Peyer's patch (tissue), 4 donors: ENCODE data around the gene FLT3. TPM values are rescaled to one million over a fixed set of nuclear protein-coding genes. Genes with fewer than 3 reads are reported as not detected.
A peak's percentile ranks its signal among the peaks of the same experiment; 100 is the strongest.

Experiments used
- DNase-seq, 3 donors: peaks; one replicate each; pipeline ENCODE4 v3.0.0-alpha.2; 2017 to 2019
- H3K27ac ChIP-seq, 4 donors: fragments of 200-600 bp; sonication (generic); one replicate each; pipeline ENCODE4 v1.5.1; 2016 to 2019
- H3K27me3 ChIP-seq, 2 donors: fragments of 200-600 bp; sonication (generic); one replicate each; pipeline ENCODE4 v1.5.1; 2019
- H3K36me3 ChIP-seq, 3 donors: fragments of 200-600 bp; sonication (generic); one replicate each; pipeline ENCODE4 v1.5.1; 2016 to 2019
- H3K4me1 ChIP-seq, 4 donors: fragments of 200-600 bp; sonication (generic); one replicate each; pipeline ENCODE4 v1.5.1; 2016 to 2019
- H3K4me3 ChIP-seq, 4 donors: fragments of 200-600 bp; sonication (generic); 1 replicate in 3 of 4; 2 replicates in 1 of 4; pipeline ENCODE4 v1.5.1; 2016 to 2019; ENCODE audit warnings: mild to moderate bottlenecking in 1 of 4
- H3K9me3 ChIP-seq, 4 donors: fragments of 200-600 bp; sonication (generic); one replicate each; pipeline ENCODE4 v1.5.1; 2016 to 2019; ENCODE audit warnings: mild to moderate bottlenecking in 1 of 4
- CTCF ChIP-seq, 6 experiments: fragments of 450-650 bp in 4 of 6; fragments of 200-600 bp in 2 of 6; sonication (generic) in 1 of 6; IDR thresholded peaks; one replicate each; pipeline ENCODE4 v1.5.1; 2017 to 2019; ENCODE audit warnings: antibody characterized with exemption in 6 of 6, mild to moderate bottlenecking in 3 of 6, moderate library complexity in 1 of 6
- POLR2A ChIP-seq, 2 donors: fragments of 450-650 bp; IDR thresholded peaks; one replicate each; pipeline ENCODE4 v1.5.1; 2017; ENCODE audit warnings: antibody characterized with exemption in 2 of 2, mild to moderate bottlenecking in 2 of 2, moderate library complexity in 2 of 2
- total RNA-seq, 4 donors: library from RNA; depleted of rRNA; stranded (reverse); fragments of >200 nt; gene quantifications; one replicate each; pipeline ENCODE4 v1.1.0, GENCODE V29; 2016

The FLT3 gene
- total RNA-seq, 4 donors from 2014 or later, result 0.38 to 10.7 (median 0.67) TPM; not detected in 1

DNA sequence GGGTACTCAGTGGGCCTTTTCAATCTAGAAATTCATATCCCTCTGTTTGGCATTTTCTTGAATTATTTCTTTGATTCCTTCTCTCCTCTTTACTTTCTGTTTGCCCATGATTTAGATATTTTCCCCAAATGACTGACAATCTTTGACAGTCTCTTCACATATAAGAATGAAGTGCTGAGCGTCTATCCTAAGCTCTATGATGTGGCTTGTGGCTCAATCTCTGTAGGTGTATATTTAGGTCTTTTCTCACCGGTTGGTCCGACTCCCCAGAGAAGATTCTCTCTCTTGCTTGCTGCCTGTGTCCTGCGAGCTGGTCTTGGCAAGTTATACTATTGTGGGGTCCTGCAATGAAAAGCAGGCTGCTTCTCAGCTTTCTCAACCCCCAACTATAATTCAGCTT, 29.0 kb downstream of the FLT3 start:
- Histone ChIP-seq H3K4me3 (no peak overlapping the region), H3K27me3 (no peaks in the 10 kb centered on the region), H3K27ac (no peak overlapping the region), H3K4me1 (no peaks in the 10 kb centered on the region), H3K9me3 (no peaks in the 10 kb centered on the region), H3K36me3 (no peaks in the 10 kb centered on the region)
- TF ChIP-seq CTCF (IDR thresholded peaks at IDR 0.05) (no peak), POLR2A (IDR thresholded peaks at IDR 0.05) (no peak)
- DNase-seq, result no peak

- DNase-seq, result no peak
- H3K4me1 ChIP-seq, result no peaks in the 10 kb centered on the region
- no peaks in the 10 kb centered on the region for H3K36me3 ChIP-seq
- H3K27me3 ChIP-seq, result no peaks in the 10 kb centered on the region
- H3K4me3 ChIP-seq, result no peak overlapping the region
- TF ChIP-seq POLR2A (IDR thresholded peaks at IDR 0.05), result no peak
- TF ChIP-seq CTCF (IDR thresholded peaks at IDR 0.05), result no peak
- H3K27ac ChIP-seq, result no peak overlapping the region
- no peaks in the 10 kb centered on the region for H3K9me3 ChIP-seq
Measured at GRCh38 chr13:28067491-28067890, 32.9 kb downstream of the FLT3 start.

- Histone ChIP-seq H3K9me3 (no peaks in the 10 kb centered on the region), H3K4me3 (no peak overlapping the region), H3K36me3 (no peaks in the 10 kb centered on the region), H3K27me3 (no peaks in the 10 kb centered on the region), H3K4me1 (no peaks in the 10 kb centered on the region), H3K27ac (no peak overlapping the region)
- peak; percentile 50 to 65 (median 52) for DNase-seq
- TF ChIP-seq CTCF (IDR thresholded peaks at IDR 0.05), result peak in 4 of 6 experiments; percentile 15 to 44 (median 42)
- no peak for TF ChIP-seq POLR2A (IDR thresholded peaks at IDR 0.05)
Measured at GRCh38 chr13:28058866-28059613, 41.3 kb downstream of the FLT3 start.

- peak overlapping the region in 1 of 4 donors; percentile 25 for H3K27ac ChIP-seq
- H3K4me3 ChIP-seq, result no peak overlapping the region
- TF ChIP-seq CTCF (IDR thresholded peaks at IDR 0.05) (no peak), POLR2A (IDR thresholded peaks at IDR 0.05) (no peak)
- H3K4me1 ChIP-seq, result no peaks in the 10 kb centered on the region
- no peak for DNase-seq
- H3K27me3 ChIP-seq, result no peaks in the 10 kb centered on the region
- no peaks in the 10 kb centered on the region for H3K9me3 ChIP-seq
- H3K36me3 ChIP-seq, result no peaks in the 10 kb centered on the region
Measured at GRCh38 chr13:28056970-28057712, 43.2 kb downstream of the FLT3 start.

GRCh38 chr13:28056426-28056825, 44.0 kb downstream of the FLT3 start:
- no peak overlapping the region for H3K27ac ChIP-seq
- H3K27me3 ChIP-seq, result no peaks in the 10 kb centered on the region
- H3K4me1 ChIP-seq, result no peaks in the 10 kb centered on the region
- no peaks in the 10 kb centered on the region for H3K36me3 ChIP-seq
- no peak overlapping the region for H3K4me3 ChIP-seq
- H3K9me3 ChIP-seq, result no peaks in the 10 kb centered on the region
- TF ChIP-seq POLR2A (IDR thresholded peaks at IDR 0.05) (no peak), CTCF (IDR thresholded peaks at IDR 0.05) (no peak)
- no peak for DNase-seq
